Endothelial cell of umbilical vein (primary cell): ENCODE measurements around the gene TBC1D9B. TPM values are rescaled to one million over a fixed set of nuclear protein-coding genes. Genes with fewer than 3 reads are reported as not detected.

Experiments used
- BruUV-seq: library from RNA; stranded (reverse); fragments of 400-500 nt; replicated peaks from 2 replicates; lab custom pipeline; 2021; lab: Mats Ljungman, UMichigan
- CTCF ChIA-PET: fragments of 300-600, 350-600 bp; sonication (Branson Sonifier 250); formaldehyde crosslinking; loops from one replicate; lab custom pipeline; 2021; ENCODE audit warnings: antibody characterized with exemption, inconsistent platforms; lab: Charles Lee
- POLR2A ChIA-PET: fragments of 300-600, 350-600 bp; sonication (Branson Sonifier 250); formaldehyde crosslinking; loops from one replicate; lab custom pipeline; 2021; ENCODE audit warnings: antibody characterized with exemption, inconsistent platforms; lab: Charles Lee
- DNase-seq: peaks from one replicate; pipeline ENCODE4 v3.0.0-alpha.2; 2011; ENCODE audit warnings: low read depth, low spot score
- FAIRE-seq: peaks from 2 replicates; lab custom pipeline; 2011; peaks lifted over from hg19 to GRCh38; lab: Jason Lieb, UNC
- H2AFZ ChIP-seq: 2 replicates; pipeline ENCODE4 v1.6.0; 2012; ENCODE audit warnings: low read depth, low read length, control low read depth, inconsistent platforms
- H3K27ac ChIP-seq: 2 replicates; pipeline ENCODE4 v1.5.1; 2011; ENCODE audit warnings: low read depth, mild to moderate bottlenecking, control low read depth, low read length, moderate library complexity; ENCODE audit not compliant: insufficient read depth
- H3K27me3 ChIP-seq, 2 experiments: 2 replicates each; pipeline versions ENCODE4 v1.6.0 to v1.6.1; 2011; ENCODE audit warnings: low read length in 2 of 2, mixed read lengths in 1 of 2; ENCODE audit not compliant: control insufficient read depth in 2 of 2, insufficient read depth in 2 of 2
- H3K36me3 ChIP-seq, 2 experiments: 2 replicates in 1 of 2; 3 replicates in 1 of 2; pipeline ENCODE4 v1.5.1; 2011; ENCODE audit warnings: low read length in 2 of 2, mild to moderate bottlenecking in 1 of 2, moderate library complexity in 1 of 2; ENCODE audit not compliant: control insufficient read depth in 2 of 2, insufficient read depth in 2 of 2; ENCODE audit errors: extremely low read depth in 1 of 2
- H3K4me1 ChIP-seq: 3 replicates; pipeline ENCODE4 v1.5.1; 2011; ENCODE audit warnings: mild to moderate bottlenecking, low read length; ENCODE audit not compliant: control insufficient read depth, insufficient read depth; ENCODE audit errors: extremely low read depth
- H3K4me2 ChIP-seq: 2 replicates; pipeline ENCODE4 v1.6.1; 2011; ENCODE audit warnings: low read length, control low read depth, mixed read lengths; ENCODE audit not compliant: insufficient read depth
- H3K4me3 ChIP-seq, 3 experiments: fragments of 200-600 bp in 1 of 3; sonication (generic), shearing (Covaris generic) in 1 of 3; replicated peaks in 1 of 3; 2 replicates each; pipeline ENCODE4 v1.5.1; 2011 to 2016; ENCODE audit warnings: control low read depth in 3 of 3, low read length in 3 of 3, mild to moderate bottlenecking in 2 of 3, inconsistent platforms in 1 of 3, low read depth in 1 of 3, moderate library complexity in 1 of 3; ENCODE audit not compliant: insufficient read depth in 1 of 3
- H3K79me2 ChIP-seq: 2 replicates; pipeline ENCODE4 v1.6.0; 2012; ENCODE audit warnings: low read length, inconsistent platforms; ENCODE audit not compliant: control insufficient read depth, insufficient read depth
- H3K9ac ChIP-seq: replicated peaks from 2 replicates; pipeline ENCODE3; 2011; ENCODE audit warnings: low read length, control low read depth; ENCODE audit not compliant: insufficient read depth; ENCODE audit errors: extremely low read depth
- H3K9me1 ChIP-seq: replicated peaks from 3 replicates; pipeline ENCODE4 v1.6.0; 2011; ENCODE audit warnings: mild to moderate bottlenecking, low read length; ENCODE audit not compliant: control insufficient read depth, insufficient read depth; ENCODE audit errors: extremely low read depth
- H3K9me3 ChIP-seq: replicated peaks from 2 replicates; pipeline ENCODE4 v1.5.1; 2012; ENCODE audit warnings: low read length, inconsistent platforms; ENCODE audit not compliant: control insufficient read depth, insufficient read depth
- H4K20me1 ChIP-seq: replicated peaks from 2 replicates; pipeline ENCODE3; 2011; ENCODE audit warnings: mild to moderate bottlenecking, low read length; ENCODE audit not compliant: control insufficient read depth, insufficient read depth; ENCODE audit errors: extremely low read depth
- EZH2 ChIP-seq: IDR thresholded peaks from 2 replicates; pipeline ENCODE4 v1.6.1; 2012; ENCODE audit warnings: borderline replicate concordance, low read depth, mild to moderate bottlenecking, moderate library complexity, low read length, inconsistent platforms; ENCODE audit not compliant: severe bottlenecking
- FOS ChIP-seq: IDR thresholded peaks from 2 replicates; pipeline ENCODE4 v1.6.1; 2011; ENCODE audit warnings: mild to moderate bottlenecking, low read length, moderate library complexity, borderline replicate concordance; ENCODE audit not compliant: insufficient read depth
- GATA2 ChIP-seq: IDR thresholded peaks from 2 replicates; pipeline ENCODE4 v1.7.0; 2011; ENCODE audit warnings: low read depth, mild to moderate bottlenecking, moderate library complexity, mixed read lengths, low read length; ENCODE audit not compliant: insufficient read length, insufficient read depth
- JUN ChIP-seq: IDR thresholded peaks from 2 replicates; pipeline ENCODE4 v1.6.1; 2011; ENCODE audit warnings: borderline replicate concordance, low read depth; ENCODE audit not compliant: insufficient read length, insufficient read depth
- MYC ChIP-seq: IDR thresholded peaks from one replicate; pipeline ENCODE4 v1.6.1; 2011; ENCODE audit warnings: mild to moderate bottlenecking, low read depth, low read length
- POLR2A ChIP-seq: IDR thresholded peaks from 2 replicates; pipeline ENCODE4 v1.6.1; 2012; ENCODE audit warnings: low read depth, mild to moderate bottlenecking, control low read depth, low read length
- POLR2AphosphoS5 ChIP-seq: IDR thresholded peaks from 2 replicates; pipeline ENCODE4 v1.6.1; 2012; ENCODE audit warnings: low read depth, mild to moderate bottlenecking, control low read depth, low read length, moderate library complexity; ENCODE audit not compliant: insufficient read depth
- dilution Hi-C: fragments of 300-500 bp; cut with MboI; formaldehyde crosslinking; loops from one replicate; pipeline ENCODE4 v1.15.0; 2019; ENCODE audit warnings: low sequenced_read_pairs; ENCODE audit not compliant: extremely low pct_ligation_motif_present
- intact Hi-C: fragments of 100-400 bp; cut with micrococcal nuclease; formaldehyde crosslinking; loops from one replicate; pipeline ENCODE4 v1.10.0; 2022
- polyA plus RNA-seq, 4 experiments: library from polyadenylated mRNA; depleted of rRNA in 3 of 4; stranded (reverse) in 3 of 4; unstranded in 1 of 4; fragments of >200 nt; gene quantifications; 2 replicates each; pipeline versions ENCODE4 v1.2.1 to v1.2.3, GENCODE V29; 2011 to 2012; ENCODE audit warnings: missing spikeins in 1 of 4
- total RNA-seq: library from RNA; stranded (reverse); gene quantifications from 2 replicates; pipeline ENCODE4 v1.2.3, GENCODE V29; 2021
- TF ChIP-seq, protein P1 (sequence below), 2 donors: IDR thresholded peaks; 1 replicate in 1 of 2; 2 replicates in 1 of 2; pipeline ENCODE4 v1.5.1; 2011; ENCODE audit warnings: low read length in 2 of 2, mild to moderate bottlenecking in 2 of 2, moderate library complexity in 2 of 2, control low read depth in 1 of 2, inconsistent platforms in 1 of 2, low read depth in 1 of 2; ENCODE audit not compliant: insufficient read depth in 1 of 2; ENCODE audit errors: extremely low read depth in 1 of 2
- TF ChIP-seq, protein P2 (sequence below): IDR thresholded peaks from 2 replicates; pipeline ENCODE4 v1.6.1; 2011; ENCODE audit not compliant: insufficient read depth, insufficient read length

Gene TBC1D9B
- total and polyA plus RNA-seq, 2 donors (not counting 3 experiments of a cell fraction or from before 2014, with no cell fraction given) = 82.8 to 150 TPM

DNA sequence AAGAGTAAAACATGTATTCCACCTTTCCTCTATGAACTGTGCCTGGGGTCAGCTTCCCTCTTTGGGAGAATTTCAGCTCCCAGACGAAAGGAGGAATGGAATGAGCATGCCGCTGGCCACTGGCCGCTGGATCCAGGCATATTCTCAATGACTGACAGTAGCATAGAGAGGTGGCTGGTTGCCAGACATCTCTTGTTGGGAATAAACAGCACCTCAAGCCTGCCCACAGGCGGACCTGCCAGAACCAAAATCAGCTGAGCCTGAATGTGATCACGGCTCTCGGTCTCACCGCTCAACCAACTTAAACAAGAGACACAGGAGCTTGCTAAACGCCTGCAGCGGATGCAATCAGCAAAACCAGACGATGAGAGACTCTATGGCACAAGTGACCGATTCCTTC, 20.6 kb downstream of the TBC1D9B start:
- CTCF ChIA-PET = interaction anchor here (1.9 kb wide), 1 partner anchor 20 kb away, joined by 5 read pairs; no protein-coding TSS in a partner anchor

More for the DNA sequence above, 20.6 kb downstream of the TBC1D9B start:
- no peaks in the 10 kb centered on the region for H3K79me2 ChIP-seq
- H3K9ac ChIP-seq = no peak overlapping the region
- peaks cover 8% of the 10 kb centered on the region for H3K9me3 ChIP-seq
- H4K20me1 ChIP-seq = no peaks in the 10 kb centered on the region
- H3K27ac ChIP-seq = no peak overlapping the region
- intact Hi-C loops (no loop called here), dilution Hi-C loops (no loop called here)
- no peak for TF ChIP-seq FOS
- TF ChIP-seq, protein P1, sequence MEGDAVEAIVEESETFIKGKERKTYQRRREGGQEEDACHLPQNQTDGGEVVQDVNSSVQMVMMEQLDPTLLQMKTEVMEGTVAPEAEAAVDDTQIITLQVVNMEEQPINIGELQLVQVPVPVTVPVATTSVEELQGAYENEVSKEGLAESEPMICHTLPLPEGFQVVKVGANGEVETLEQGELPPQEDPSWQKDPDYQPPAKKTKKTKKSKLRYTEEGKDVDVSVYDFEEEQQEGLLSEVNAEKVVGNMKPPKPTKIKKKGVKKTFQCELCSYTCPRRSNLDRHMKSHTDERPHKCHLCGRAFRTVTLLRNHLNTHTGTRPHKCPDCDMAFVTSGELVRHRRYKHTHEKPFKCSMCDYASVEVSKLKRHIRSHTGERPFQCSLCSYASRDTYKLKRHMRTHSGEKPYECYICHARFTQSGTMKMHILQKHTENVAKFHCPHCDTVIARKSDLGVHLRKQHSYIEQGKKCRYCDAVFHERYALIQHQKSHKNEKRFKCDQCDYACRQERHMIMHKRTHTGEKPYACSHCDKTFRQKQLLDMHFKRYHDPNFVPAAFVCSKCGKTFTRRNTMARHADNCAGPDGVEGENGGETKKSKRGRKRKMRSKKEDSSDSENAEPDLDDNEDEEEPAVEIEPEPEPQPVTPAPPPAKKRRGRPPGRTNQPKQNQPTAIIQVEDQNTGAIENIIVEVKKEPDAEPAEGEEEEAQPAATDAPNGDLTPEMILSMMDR (IDR thresholded peaks at IDR 0.05; ENCODE audit: extremely low read depth in 1 of 2, insufficient read depth in 1 of 2, low read depth in 1 of 2, low read length in 2 of 2) = no peak
- TF ChIP-seq, protein P2, sequence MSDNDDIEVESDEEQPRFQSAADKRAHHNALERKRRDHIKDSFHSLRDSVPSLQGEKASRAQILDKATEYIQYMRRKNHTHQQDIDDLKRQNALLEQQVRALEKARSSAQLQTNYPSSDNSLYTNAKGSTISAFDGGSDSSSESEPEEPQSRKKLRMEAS = no peak
- TF ChIP-seq EZH2 = no peak
- no peak for TF ChIP-seq JUN
- no peak for TF ChIP-seq POLR2AphosphoS5
- no peak for TF ChIP-seq MYC
- TF ChIP-seq GATA2 = no peak
- no peak for TF ChIP-seq POLR2A
- FAIRE-seq (no peak), DNase-seq (no peak)
- no peak overlapping the region for H3K4me2 ChIP-seq
- no peak overlapping the region for H3K4me3 ChIP-seq
- H3K27me3 ChIP-seq = no peaks in the 10 kb centered on the region
- H2AFZ ChIP-seq = no peak overlapping the region
- no peaks in the 10 kb centered on the region for H3K4me1 ChIP-seq
- H3K36me3 ChIP-seq = peaks cover 20 to 60% of the 10 kb centered on the region in 2 experiments
- POLR2A ChIA-PET = no interaction called here
- H3K9me1 ChIP-seq = no peaks in the 10 kb centered on the region
- no TSS peak for BruUV-seq
